ENCODE data around the gene ANKMY1. TPM values are rescaled to one million over a fixed set of nuclear protein-coding genes. Genes with fewer than 3 reads are reported as not detected.

Gene ANKMY1
- total and polyA plus RNA-seq, 2 of the 8 experiments (the other 6 are each of a cell fraction or from before 2014, with no cell fraction given), result 4.5 to 4.8 TPM

DNA sequence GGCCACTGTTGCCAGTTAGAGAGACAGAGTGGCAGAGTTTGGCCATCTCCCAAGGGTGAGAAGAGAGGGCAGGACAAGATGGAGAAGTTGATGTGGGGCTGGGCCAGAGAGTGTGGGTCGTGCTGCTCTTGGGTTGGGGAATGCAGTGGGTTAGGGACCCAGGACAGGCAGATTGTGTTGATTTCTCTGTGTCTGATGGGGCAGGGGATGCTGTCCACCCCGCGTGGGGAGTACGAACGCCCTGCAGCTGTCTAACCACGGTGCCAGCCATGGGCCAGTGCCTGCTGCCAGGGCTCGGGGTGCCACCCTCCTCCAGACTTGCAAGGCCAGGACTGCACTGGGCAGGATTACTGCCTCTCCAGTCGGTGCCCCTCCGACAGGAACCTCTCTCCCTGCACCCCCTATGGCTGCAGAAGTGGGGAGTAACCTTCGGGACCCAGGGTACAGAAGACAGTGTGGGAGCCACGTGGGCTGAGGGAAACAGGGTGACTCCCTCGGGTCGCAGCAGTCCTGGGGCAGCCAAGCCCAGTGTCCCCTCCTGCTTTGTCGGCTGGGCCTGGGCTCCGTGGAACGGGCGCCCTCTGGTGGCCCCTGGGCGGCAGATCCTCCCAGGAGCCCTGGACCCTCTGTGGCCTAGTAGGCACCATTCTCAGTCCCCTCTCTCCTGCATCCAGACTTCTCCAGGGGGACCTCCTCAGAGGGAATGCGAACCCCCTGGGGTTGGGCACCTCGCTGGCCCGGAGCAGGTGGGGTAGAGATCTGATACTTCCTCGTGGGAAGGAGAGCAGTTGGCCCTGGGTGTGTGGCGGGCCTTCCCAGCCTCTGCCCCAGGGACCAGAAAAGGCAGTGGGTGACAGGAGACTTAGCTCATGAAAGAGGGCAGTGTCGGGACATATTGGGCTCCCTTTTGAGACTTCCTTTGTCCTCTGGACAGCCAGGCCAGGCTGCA, 119.7 kb downstream of the ANKMY1 start (continued):
- no peak for TF ChIP-seq CHD1 (IDR thresholded peaks at IDR 0.05; ENCODE audit: low read depth, low read length)
- TF ChIP-seq, protein P1, sequence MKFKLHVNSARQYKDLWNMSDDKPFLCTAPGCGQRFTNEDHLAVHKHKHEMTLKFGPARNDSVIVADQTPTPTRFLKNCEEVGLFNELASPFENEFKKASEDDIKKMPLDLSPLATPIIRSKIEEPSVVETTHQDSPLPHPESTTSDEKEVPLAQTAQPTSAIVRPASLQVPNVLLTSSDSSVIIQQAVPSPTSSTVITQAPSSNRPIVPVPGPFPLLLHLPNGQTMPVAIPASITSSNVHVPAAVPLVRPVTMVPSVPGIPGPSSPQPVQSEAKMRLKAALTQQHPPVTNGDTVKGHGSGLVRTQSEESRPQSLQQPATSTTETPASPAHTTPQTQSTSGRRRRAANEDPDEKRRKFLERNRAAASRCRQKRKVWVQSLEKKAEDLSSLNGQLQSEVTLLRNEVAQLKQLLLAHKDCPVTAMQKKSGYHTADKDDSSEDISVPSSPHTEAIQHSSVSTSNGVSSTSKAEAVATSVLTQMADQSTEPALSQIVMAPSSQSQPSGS (IDR thresholded peaks at IDR 0.05; ENCODE audit: low read length), result no peak
- TF ChIP-seq, protein P2, sequence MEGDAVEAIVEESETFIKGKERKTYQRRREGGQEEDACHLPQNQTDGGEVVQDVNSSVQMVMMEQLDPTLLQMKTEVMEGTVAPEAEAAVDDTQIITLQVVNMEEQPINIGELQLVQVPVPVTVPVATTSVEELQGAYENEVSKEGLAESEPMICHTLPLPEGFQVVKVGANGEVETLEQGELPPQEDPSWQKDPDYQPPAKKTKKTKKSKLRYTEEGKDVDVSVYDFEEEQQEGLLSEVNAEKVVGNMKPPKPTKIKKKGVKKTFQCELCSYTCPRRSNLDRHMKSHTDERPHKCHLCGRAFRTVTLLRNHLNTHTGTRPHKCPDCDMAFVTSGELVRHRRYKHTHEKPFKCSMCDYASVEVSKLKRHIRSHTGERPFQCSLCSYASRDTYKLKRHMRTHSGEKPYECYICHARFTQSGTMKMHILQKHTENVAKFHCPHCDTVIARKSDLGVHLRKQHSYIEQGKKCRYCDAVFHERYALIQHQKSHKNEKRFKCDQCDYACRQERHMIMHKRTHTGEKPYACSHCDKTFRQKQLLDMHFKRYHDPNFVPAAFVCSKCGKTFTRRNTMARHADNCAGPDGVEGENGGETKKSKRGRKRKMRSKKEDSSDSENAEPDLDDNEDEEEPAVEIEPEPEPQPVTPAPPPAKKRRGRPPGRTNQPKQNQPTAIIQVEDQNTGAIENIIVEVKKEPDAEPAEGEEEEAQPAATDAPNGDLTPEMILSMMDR (IDR thresholded peaks at IDR 0.05; ENCODE audit: control extremely low read depth in 1 of 3, insufficient read depth in 1 of 3, low read depth in 1 of 3, low read length in 3 of 3), result peak in 2 of 3 experiments; percentile 92 to 93; a peak in 3 of 4 replicates
